H1 (cell line): ENCODE data around the gene MAGOHB. TPM values are rescaled to one million over a fixed set of nuclear protein-coding genes. Genes with fewer than 3 reads are reported as not detected.
"Not testable (repeated sequence)": the region's sequence is repeated elsewhere in the genome, so short reads cannot be mapped to it uniquely, and the experiment has no call there.

Source experiments
- CTCF ChIA-PET: fragments of 300-600 bp; sonication (Branson Sonifier 250); formaldehyde crosslinking; loops from one replicate; lab custom pipeline; 2021; ENCODE audit not compliant: partially characterized antibody; lab: Charles Lee
- POLR2A ChIA-PET: fragments of 300-600 bp; sonication (Branson Sonifier 250); formaldehyde crosslinking; loops from one replicate; lab custom pipeline; 2021; ENCODE audit warnings: inconsistent platforms; ENCODE audit not compliant: partially characterized antibody; lab: Charles Lee
- DNase-seq, 2 experiments: peaks; one replicate each; pipeline versions ENCODE4 v3.0.0 to v3.0.0-alpha.2; 2010 to 2022; ENCODE audit warnings: low spot score in 2 of 2, low read depth in 1 of 2, mixed read lengths in 1 of 2
- FAIRE-seq: peaks from 2 replicates; lab custom pipeline; 2011; peaks lifted over from hg19 to GRCh38; lab: Jason Lieb, UNC
- H2AFZ ChIP-seq: 2 replicates; pipeline ENCODE4 v1.8.1; 2012; ENCODE audit warnings: low read length, inconsistent platforms
- H2AK5ac ChIP-seq: 2 replicates; pipeline ENCODE4 v1.6.1; 2013; ENCODE audit warnings: low read depth, low read length
- H2BK120ac ChIP-seq: replicated peaks from 2 replicates; pipeline ENCODE3; 2013; ENCODE audit warnings: low read depth, low read length, inconsistent platforms
- H2BK12ac ChIP-seq: 2 replicates; pipeline ENCODE4 v1.6.1; 2013; ENCODE audit warnings: low read depth, low read length
- H2BK15ac ChIP-seq: 2 replicates; pipeline ENCODE4 v1.6.1; 2013; ENCODE audit warnings: low read length
- H2BK20ac ChIP-seq: 2 replicates; pipeline ENCODE4 v1.6.1; 2013; ENCODE audit warnings: low read length
- H2BK5ac ChIP-seq: 2 replicates; pipeline ENCODE4 v1.6.1; 2013; ENCODE audit warnings: low read depth, low read length
- H3K14ac ChIP-seq: 2 replicates; pipeline ENCODE4 v1.6.1; 2013; ENCODE audit warnings: inconsistent platforms; ENCODE audit not compliant: insufficient read length
- H3K18ac ChIP-seq: 2 replicates; pipeline ENCODE4 v1.6.1; 2013; ENCODE audit warnings: low read length; ENCODE audit errors: extremely low read depth
- H3K23ac ChIP-seq: 2 replicates; pipeline ENCODE4 v1.6.1; 2013; ENCODE audit warnings: inconsistent platforms; ENCODE audit not compliant: insufficient read length
- H3K23me2 ChIP-seq: 2 replicates; pipeline ENCODE4 v1.6.1; 2013; ENCODE audit warnings: low read depth, low read length
- H3K27ac ChIP-seq: 2 replicates; pipeline ENCODE4 v1.6.1; 2011; ENCODE audit warnings: low read depth, low read length, inconsistent platforms
- H3K27me3 ChIP-seq, 4 experiments: replicated peaks in 1 of 4; 1 replicate in 1 of 4; 2 replicates in 3 of 4; pipeline versions ENCODE4 v1.6.1 to v1.8.1; 2011 to 2013; ENCODE audit warnings: low read length in 3 of 4, mild to moderate bottlenecking in 3 of 4, inconsistent platforms in 2 of 4, mixed read lengths in 2 of 4, moderate library complexity in 1 of 4; ENCODE audit not compliant: control insufficient read depth in 3 of 4, insufficient read depth in 3 of 4; ENCODE audit errors: extremely low read depth in 1 of 4
- H3K36me3 ChIP-seq, 4 experiments: 2 replicates each; pipeline versions ENCODE4 v1.6.1 to v1.8.1; 2011 to 2013; ENCODE audit warnings: mild to moderate bottlenecking in 4 of 4, low read length in 3 of 4, moderate library complexity in 2 of 4, control low read depth in 1 of 4, inconsistent platforms in 1 of 4; ENCODE audit not compliant: insufficient read depth in 4 of 4, control insufficient read depth in 2 of 4
- H3K4ac ChIP-seq: replicated peaks from 2 replicates; pipeline ENCODE3; 2013; ENCODE audit warnings: low read length, low read depth, mixed read lengths, inconsistent platforms; ENCODE audit not compliant: insufficient read length
- H3K4me1 ChIP-seq, 4 experiments: replicated peaks in 1 of 4; 1 replicate in 1 of 4; 2 replicates in 3 of 4; pipeline versions ENCODE4 v1.6.1 to v1.8.1; 2011 to 2013; ENCODE audit warnings: low read length in 3 of 4, inconsistent platforms in 2 of 4, mixed read lengths in 1 of 4; ENCODE audit not compliant: insufficient read depth in 4 of 4, control insufficient read depth in 3 of 4
- H3K4me2 ChIP-seq, 2 experiments: 2 replicates each; pipeline versions ENCODE4 v1.6.1 to v1.8.1; 2011 to 2013; ENCODE audit warnings: low read depth in 2 of 2, low read length in 2 of 2, control low read depth in 1 of 2, inconsistent platforms in 1 of 2, mild to moderate bottlenecking in 1 of 2; ENCODE audit not compliant: insufficient read depth in 1 of 2
- H3K4me3 ChIP-seq, 4 experiments: fragments of 200-600, 300-600 bp in 1 of 4; sonication (generic), shearing (Covaris generic), sonication (Bioruptor Twin) in 1 of 4; 2 replicates each; pipeline versions ENCODE4 v1.5.1 to v1.8.1; 2011 to 2016; ENCODE audit warnings: low read length in 4 of 4, low read depth in 3 of 4, control low read depth in 2 of 4, inconsistent platforms in 2 of 4, mild to moderate bottlenecking in 2 of 4, mixed read lengths in 1 of 4, moderate library complexity in 1 of 4; ENCODE audit not compliant: insufficient read depth in 2 of 4; ENCODE audit errors: extremely low read depth in 1 of 4
- H3K56ac ChIP-seq: replicated peaks from 2 replicates; pipeline ENCODE3; 2013; ENCODE audit warnings: low read depth, mild to moderate bottlenecking, mixed read lengths, low read length, inconsistent platforms; ENCODE audit not compliant: insufficient read length
- H3K79me1 ChIP-seq: 2 replicates; pipeline ENCODE4 v1.6.1; 2013; ENCODE audit warnings: low read depth, low read length, control low read depth
- H3K79me2 ChIP-seq, 2 experiments: 2 replicates each; pipeline versions ENCODE4 v1.6.1 to v1.8.1; 2012 to 2013; ENCODE audit warnings: low read length in 2 of 2, mild to moderate bottlenecking in 2 of 2, inconsistent platforms in 1 of 2; ENCODE audit not compliant: insufficient read depth in 2 of 2, control insufficient read depth in 1 of 2
- H3K9ac ChIP-seq, 4 experiments: replicated peaks in 1 of 4; 1 replicate in 1 of 4; 2 replicates in 3 of 4; pipeline versions ENCODE4 v1.6.1 to v1.8.1; 2011 to 2013; ENCODE audit warnings: low read depth in 3 of 4, low read length in 3 of 4, control low read depth in 2 of 4, mild to moderate bottlenecking in 2 of 4, moderate library complexity in 2 of 4, inconsistent platforms in 1 of 4; ENCODE audit errors: extremely low read depth in 1 of 4
- H3K9me3 ChIP-seq, 2 experiments: 2 replicates each; pipeline versions ENCODE4 v1.6.1 to v1.8.1; 2012 to 2013; ENCODE audit warnings: mild to moderate bottlenecking in 2 of 2, moderate library complexity in 2 of 2, control low read depth in 1 of 2, inconsistent platforms in 1 of 2, low read depth in 1 of 2, low read length in 1 of 2, mixed read lengths in 1 of 2; ENCODE audit not compliant: insufficient read depth in 2 of 2
- H4K20me1 ChIP-seq, 2 experiments: replicated peaks in 1 of 2; 2 replicates each; pipeline versions ENCODE3 to v1.8.1; 2011 to 2013; ENCODE audit warnings: inconsistent platforms in 2 of 2, low read length in 2 of 2, mild to moderate bottlenecking in 1 of 2; ENCODE audit not compliant: insufficient read depth in 2 of 2, control insufficient read depth in 1 of 2
- H4K5ac ChIP-seq: 2 replicates; pipeline ENCODE4 v1.6.1; 2013; ENCODE audit warnings: low read length, low read depth, mixed read lengths, inconsistent platforms; ENCODE audit not compliant: insufficient read length
- H4K8ac ChIP-seq: 2 replicates; pipeline ENCODE4 v1.8.0; 2013; ENCODE audit warnings: mild to moderate bottlenecking, moderate library complexity, low read length, inconsistent platforms; ENCODE audit not compliant: insufficient read depth; ENCODE audit errors: extremely low read depth
- H4K91ac ChIP-seq: replicated peaks from 2 replicates; pipeline ENCODE3; 2013; ENCODE audit warnings: low read length, mixed read lengths, inconsistent platforms; ENCODE audit not compliant: insufficient read length
- polyA plus RNA-seq, 7 experiments: library from polyadenylated mRNA; depleted of rRNA in 3 of 7; stranded (reverse) in 5 of 7; unstranded in 2 of 7; fragments of >200 nt in 5 of 7; fragments of 200-250 nt in 2 of 7; gene quantifications; 1 replicate in 5 of 7; 2 replicates in 1 of 7; 4 replicates in 1 of 7; pipeline versions ENCODE4 v1.2.1 to v1.2.3, GENCODE V29; 2011 to 2013; ENCODE audit warnings: missing spikeins in 2 of 7, mixed read lengths in 2 of 7
- total RNA-seq: library from RNA; stranded (reverse); fragmentation: NEBNext Ultra II Directional; extraction: Animal tissue kit (Norgen Biotek cat#: 25700); gene quantifications from 2 replicates; pipeline ENCODE4 v1.2.1, GENCODE V29; 2021

Gene MAGOHB
- total and polyA plus RNA-seq, 2 of the 8 experiments (the other 6 are each of a cell fraction or from before 2014, with no cell fraction given) = 21.5 to 53.7 TPM

DNA sequence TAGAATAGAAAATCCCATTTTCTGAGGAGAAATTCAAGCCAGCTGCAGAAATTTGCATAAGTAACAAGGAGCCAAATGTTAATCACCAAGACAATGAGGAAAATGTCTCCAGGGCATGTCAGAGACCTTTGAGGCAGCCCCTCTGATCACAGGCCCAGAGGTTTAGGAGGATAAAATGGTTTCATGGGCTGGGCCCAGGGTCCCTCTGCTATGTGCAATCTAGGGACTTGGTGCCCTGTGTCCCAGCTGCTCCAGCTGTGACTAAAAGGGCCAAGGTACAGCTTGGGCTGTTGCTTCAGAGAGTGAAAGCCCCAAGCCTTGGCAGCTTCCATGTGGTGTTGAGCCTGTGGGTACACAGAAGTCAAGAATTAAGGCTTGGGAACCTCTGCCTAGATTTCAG is 33.2 kb upstream of the MAGOHB start:
- POLR2A ChIA-PET = interaction anchor here (1.2 kb wide), 1 partner anchor 33 kb away, joined by 3 read pairs; the partner anchor contains the start of gene MAGOHB
- H3K27me3 ChIP-seq, DNase-seq, H4K20me1 ChIP-seq, H3K23me2 ChIP-seq, H3K79me2 ChIP-seq, H3K4me2 ChIP-seq, H3K4me1 ChIP-seq, H3K9ac ChIP-seq, H2AFZ ChIP-seq, H3K18ac ChIP-seq, H4K5ac ChIP-seq, FAIRE-seq, H2BK120ac ChIP-seq, H2BK15ac ChIP-seq, H3K14ac ChIP-seq, H3K27ac ChIP-seq, H2BK12ac ChIP-seq, H2BK20ac ChIP-seq, H3K4me3 ChIP-seq, H3K4ac ChIP-seq, H4K91ac ChIP-seq, H3K56ac ChIP-seq, H4K8ac ChIP-seq, H3K36me3 ChIP-seq, H3K23ac ChIP-seq, H2AK5ac ChIP-seq, H3K79me1 ChIP-seq, H2BK5ac ChIP-seq: not testable (repeated sequence)
- CTCF ChIA-PET = interaction anchor here (0.8 to 1.0 kb wide), 3 partner anchors 11 to 22 kb away, joined by 3 to 4 read pairs (median 3); no protein-coding TSS in a partner anchor
- H3K9me3 ChIP-seq = peaks cover 28% of the 10 kb centered on the region in 2 experiments
